MV-4-11 (cell line): ENCODE measurements around the gene NFE2L2.
A peak's percentile ranks its signal among the peaks of the same experiment; 100 is the strongest.
"Not testable (repeated sequence)": the region's sequence is repeated elsewhere in the genome, so short reads cannot be mapped to it uniquely, and the experiment has no call there.

ENCODE experiments used
- DNase-seq: peaks from one replicate; lab custom pipeline; 2025; lab: John Stamatoyannopoulos, UW

Gene NFE2L2

DNA sequence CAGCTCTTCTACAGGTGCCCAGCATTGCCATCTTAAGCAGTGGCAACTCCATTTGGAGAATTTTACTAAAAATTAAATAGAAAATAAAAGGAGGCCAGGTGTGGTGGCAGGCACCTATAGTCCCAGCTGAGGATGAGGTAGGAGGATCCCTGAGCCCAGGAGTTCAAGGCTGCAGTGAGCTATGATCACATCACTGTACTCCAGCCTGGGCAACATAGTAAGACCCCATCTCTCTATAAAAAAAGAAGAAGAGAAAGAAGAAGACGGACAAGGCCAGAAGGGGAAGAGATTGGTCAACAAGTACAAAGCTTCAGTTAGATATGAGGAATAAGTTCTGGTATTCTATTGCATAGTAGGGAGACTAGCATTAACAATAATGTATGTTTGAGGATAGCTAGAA lies 73.6 kb downstream of the NFE2L2 start:
- DNase-seq = no peak

GRCh38 chr2:177188482-177189469 lies 75.8 kb downstream of the NFE2L2 start:
- no peak for DNase-seq

GRCh38 chr2:177187631-177188312 lies 76.8 kb downstream of the NFE2L2 start:
- peak; percentile 90 for DNase-seq

DNA sequence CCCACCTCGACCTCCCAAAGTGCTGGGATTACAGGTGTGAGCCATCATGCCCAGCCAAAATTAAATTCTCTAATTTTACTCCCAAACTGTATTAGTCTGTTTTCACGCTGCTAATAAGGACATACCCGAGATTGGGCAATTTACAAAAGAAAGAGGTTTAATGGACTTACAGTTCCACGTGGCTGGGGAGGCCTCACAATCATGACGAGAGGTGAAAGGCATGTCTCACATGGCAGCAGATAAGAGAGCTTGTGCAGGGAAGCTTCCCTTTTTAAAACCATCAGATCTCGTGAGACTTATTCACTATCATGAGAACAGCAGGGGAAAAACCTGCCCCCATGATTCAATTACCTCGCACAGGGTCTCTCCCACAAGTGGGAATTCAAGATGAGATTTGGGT lies 78.5 kb downstream of the NFE2L2 start:
- DNase-seq = not testable (repeated sequence)

DNA sequence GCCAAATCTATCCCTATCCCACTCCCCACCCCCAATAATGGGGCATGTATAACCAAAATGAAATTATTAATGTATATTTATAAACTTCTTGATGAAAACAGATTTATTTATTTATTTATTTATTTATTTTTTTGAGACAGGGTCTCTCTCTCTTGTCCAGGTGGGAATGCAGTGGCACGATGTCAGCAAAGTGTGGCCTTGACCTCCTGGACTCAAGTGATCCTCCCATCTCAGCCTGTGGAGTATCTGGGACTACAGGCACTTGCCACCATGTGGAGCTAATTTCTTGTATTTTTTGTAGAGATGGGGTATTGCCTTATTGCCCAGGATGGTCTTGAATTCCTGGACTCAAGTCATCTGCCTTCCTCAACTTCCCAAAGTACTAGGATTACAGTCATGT lies 79.9 kb downstream of the NFE2L2 start:
- DNase-seq = no peak

DNA sequence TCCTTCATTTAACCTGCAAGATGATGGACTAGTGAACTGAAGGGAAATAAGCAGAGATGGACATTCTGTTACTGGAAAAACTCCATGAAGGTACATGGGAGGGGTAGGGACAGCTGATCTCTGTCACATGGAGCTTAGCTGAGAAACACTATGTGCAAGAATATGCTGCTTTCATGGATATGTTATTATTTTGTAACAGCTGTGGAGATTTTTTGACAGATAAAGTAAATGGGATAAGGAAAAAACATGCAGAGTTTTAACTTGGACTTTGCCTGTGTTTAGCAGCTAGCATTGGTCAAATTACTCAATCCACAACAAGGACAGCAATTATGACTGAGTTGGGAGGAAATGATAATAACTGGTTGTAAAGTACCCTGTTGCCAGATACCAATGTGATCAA lies 80.7 kb downstream of the NFE2L2 start:
- DNase-seq = no peak
